ENCODE results near the gene B3GAT3.

DNA sequence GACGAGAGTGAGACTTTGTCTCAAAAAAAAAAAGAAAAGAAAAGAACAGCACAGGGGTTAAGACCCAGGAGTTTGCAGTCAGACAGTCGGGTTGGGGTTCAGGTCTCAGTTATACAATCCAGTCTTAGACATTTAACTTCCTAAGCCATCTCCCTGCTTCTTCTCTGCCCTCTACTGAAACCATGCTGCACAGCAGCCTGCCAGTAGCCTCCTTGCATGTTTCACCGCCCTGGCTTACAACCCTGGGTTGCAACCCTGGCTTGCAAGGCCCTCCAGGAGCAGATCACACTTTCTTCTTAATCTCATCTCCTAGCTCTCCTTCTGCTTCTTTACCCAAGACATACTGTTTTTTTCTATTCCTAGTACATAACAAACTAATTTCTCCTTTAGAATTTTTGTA, 5.9 kb upstream of the B3GAT3 start:
- no peak for TF ChIP-seq POLR2A (IDR thresholded peaks at IDR 0.05)
- no peak for TF ChIP-seq CTCF (IDR thresholded peaks at IDR 0.05)
- TF ChIP-seq EP300 (IDR thresholded peaks at IDR 0.05) = no peak
